B cell (primary cell): ENCODE data around the gene MUC5AC. TPM values are rescaled to one million over a fixed set of nuclear protein-coding genes. Genes with fewer than 3 reads are reported as not detected.

Source experiments
- ATAC-seq: fragments of 200-7000 bp; cut with Tn5 transposase; one replicate; pipeline ENCODE4 v1.10.0; 2021; ENCODE audit warnings: low read depth, mild to moderate bottlenecking, moderate number of reproducible peaks, moderate library complexity
- CTCF ChIA-PET: fragments of 350-600 bp; sonication (Branson Sonifier 250); formaldehyde crosslinking; loops from one replicate; lab custom pipeline; 2021; ENCODE audit warnings: antibody characterized with exemption, inconsistent platforms; lab: Charles Lee
- POLR2A ChIA-PET: fragments of 350-600 bp; sonication (Branson Sonifier 250); formaldehyde crosslinking; loops from one replicate; lab custom pipeline; 2021; ENCODE audit warnings: antibody characterized with exemption; lab: Charles Lee
- DNase-seq: peaks from one replicate; pipeline ENCODE4 v3.0.0; 2013
- H2AFZ ChIP-seq: 2 replicates; pipeline ENCODE4 v1.6.1; 2012; ENCODE audit warnings: mild to moderate bottlenecking, low read depth, low read length; ENCODE audit not compliant: insufficient read depth, poor library complexity, severe bottlenecking
- H3K27ac ChIP-seq, 2 donors: 1 replicate in 1 of 2; 2 replicates in 1 of 2; pipeline ENCODE4 v1.5.1; 2012 to 2013; ENCODE audit warnings: low read length in 2 of 2, mild to moderate bottlenecking in 2 of 2, moderate library complexity in 1 of 2
- H3K27me3 ChIP-seq, 4 experiments: fragments of 200-600 bp in 1 of 4; sonication (generic) in 1 of 4; replicated peaks in 1 of 4; 1 replicate in 2 of 4; 2 replicates in 2 of 4; pipeline versions ENCODE4 v1.6.1 to v1.7.0; 2013 to 2016; ENCODE audit warnings: low read length in 3 of 4, mild to moderate bottlenecking in 2 of 4, mixed read lengths in 1 of 4, moderate library complexity in 1 of 4; ENCODE audit not compliant: insufficient read depth in 4 of 4, control insufficient read depth in 3 of 4; ENCODE audit errors: control extremely low read depth in 1 of 4
- H3K36me3 ChIP-seq, 2 experiments: replicated peaks in 1 of 2; 1 replicate in 1 of 2; 2 replicates in 1 of 2; pipeline versions ENCODE4 v1.6.1 to v1.7.1; 2013; ENCODE audit warnings: low read length in 1 of 2; ENCODE audit not compliant: insufficient read depth in 2 of 2, control insufficient read depth in 1 of 2; ENCODE audit errors: control extremely low read depth in 1 of 2, extremely low read depth in 1 of 2
- H3K4me1 ChIP-seq, 2 donors: fragments of 200-600 bp in 1 of 2; sonication (generic) in 1 of 2; 1 replicate in 1 of 2; 2 replicates in 1 of 2; pipeline versions ENCODE4 v1.5.1 to v1.6.1; 2013 to 2017; ENCODE audit warnings: low read length in 2 of 2; ENCODE audit not compliant: control insufficient read depth in 2 of 2, insufficient read depth in 2 of 2
- H3K4me2 ChIP-seq: replicated peaks from 2 replicates; pipeline ENCODE3; 2012; ENCODE audit warnings: mild to moderate bottlenecking, low read depth, low read length; ENCODE audit not compliant: poor library complexity, severe bottlenecking
- H3K4me3 ChIP-seq, 5 experiments: fragments of 200-600 bp in 1 of 5; sonication (generic) in 1 of 5; 1 replicate in 3 of 5; 2 replicates in 2 of 5; pipeline versions ENCODE4 v1.5.1 to v1.7.0; 2011 to 2016; ENCODE audit warnings: low read length in 4 of 5, mild to moderate bottlenecking in 4 of 5, low read depth in 2 of 5, control low read depth in 1 of 5, moderate library complexity in 1 of 5; ENCODE audit not compliant: insufficient read depth in 1 of 5; ENCODE audit errors: control extremely low read depth in 1 of 5, extremely low read depth in 1 of 5
- H3K79me2 ChIP-seq: fragments of 200-600 bp; sonication (generic); one replicate; pipeline ENCODE4 v1.6.0; 2016; ENCODE audit warnings: low read length; ENCODE audit not compliant: control insufficient read depth, insufficient read depth
- H3K9ac ChIP-seq: fragments of 200-600 bp; sonication (generic); 2 replicates; pipeline ENCODE4 v1.6.1; 2017; ENCODE audit warnings: mild to moderate bottlenecking, low read length, moderate library complexity
- H3K9me3 ChIP-seq, 3 donors: one replicate each; pipeline versions ENCODE4 v1.6.1 to v1.7.1; 2013; ENCODE audit warnings: low read length in 2 of 3; ENCODE audit not compliant: control insufficient read depth in 2 of 3, insufficient read depth in 1 of 3; ENCODE audit errors: control extremely low read depth in 1 of 3
- H4K20me1 ChIP-seq: 2 replicates; pipeline ENCODE4 v1.6.0; 2012; ENCODE audit warnings: mild to moderate bottlenecking, low read length; ENCODE audit not compliant: insufficient read depth, control insufficient read depth, poor library complexity, severe bottlenecking
- H3K27ac Mint-ChIP-seq: one replicate; pipeline ENCODE4 v1.8.0; 2021; ENCODE audit warnings: mixed read lengths
- H3K27me3 Mint-ChIP-seq: one replicate; pipeline ENCODE4 v1.8.0; 2021; ENCODE audit warnings: mixed read lengths
- H3K4me1 Mint-ChIP-seq: one replicate; pipeline ENCODE4 v1.8.0; 2021; ENCODE audit warnings: mixed read lengths
- H3K4me3 Mint-ChIP-seq: one replicate; pipeline ENCODE4 v1.8.0; 2021; ENCODE audit warnings: mixed read lengths
- H3K9me3 Mint-ChIP-seq: one replicate; pipeline ENCODE4 v1.8.0; 2022; ENCODE audit warnings: mixed read lengths; ENCODE audit not compliant: insufficient read depth
- CTCF ChIP-seq: fragments of 200-600 bp; IDR thresholded peaks from one replicate; pipeline ENCODE4 v1.8.0; 2022; ENCODE audit warnings: antibody characterized with exemption, mild to moderate bottlenecking
- EZH2 ChIP-seq: IDR thresholded peaks from 2 replicates; pipeline ENCODE4 v1.6.1; 2012; ENCODE audit warnings: borderline replicate concordance, low read depth, mild to moderate bottlenecking, moderate library complexity, low read length; ENCODE audit not compliant: insufficient read depth, poor library complexity, severe bottlenecking
- WGBS: methylation state at CpG from one replicate; pipeline ENCODE4 v1.1.5; 2013; ENCODE audit warnings: missing lambda C conversion rate; ENCODE audit not compliant: insufficient coverage; 5-methylcytosine and 5-hydroxymethylcytosine counted together
- intact Hi-C: fragments of 100-400 bp; cut with micrococcal nuclease; formaldehyde crosslinking; loops from one replicate; pipeline ENCODE4 v1.10.0; 2022
- polyA plus RNA-seq: library from polyadenylated mRNA; depleted of rRNA; stranded (reverse); fragments of >200 nt; gene quantifications from 2 replicates; pipeline ENCODE4 v1.2.3, GENCODE V29; 2012
- total RNA-seq, 2 donors: library from RNA; stranded (reverse); fragments of 120-200 nt in 1 of 2; gene quantifications; 1 replicate in 1 of 2; 2 replicates in 1 of 2; pipeline versions ENCODE4 v1.2.3 to v1.2.4, GENCODE V29; 2013 to 2022

MUC5AC gene
- total and polyA plus RNA-seq, 2 donors (not counting 1 experiment from before 2014, with no cell fraction given): not detected

- ATAC-seq: no peak
- Histone ChIP-seq H3K27ac (no peak overlapping the region), H3K4me3 (no peak overlapping the region), H3K9me3 (peaks cover 0 to 9% (median 0%) of the 10 kb centered on the region in 3 donors), H3K79me2 (no peaks in the 10 kb centered on the region), H3K27me3 (peaks cover 0 to 2% (median 0%) of the 10 kb centered on the region in 4 experiments), H3K4me1 (no peaks in the 10 kb centered on the region), H4K20me1 (no peaks in the 10 kb centered on the region), H3K36me3 (no peaks in the 10 kb centered on the region), H2AFZ (no peak overlapping the region), H3K9ac (no peak overlapping the region), H3K4me2 (no peak overlapping the region)
- intact Hi-C loops: no loop called here
- no peak overlapping the region for H3K27ac Mint-ChIP-seq
- ChIA-PET CTCF (no interaction called here), POLR2A (no interaction called here)
- H3K9me3 Mint-ChIP-seq: no peaks in the 10 kb centered on the region
- peak; percentile 5 for DNase-seq
- H3K4me1 Mint-ChIP-seq: no peaks in the 10 kb centered on the region
- no peaks in the 10 kb centered on the region for H3K27me3 Mint-ChIP-seq
- no peak overlapping the region for H3K4me3 Mint-ChIP-seq
- 96% methylated on average over 59 of the region's 59 CpGs for WGBS
- TF ChIP-seq CTCF (no peak), EZH2 (no peak)
Measured at GRCh38 chr11:1194231-1194976, 36.7 kb downstream of the MUC5AC start.

GRCh38 chr11:1194977-1195681 lies 37.4 kb downstream of the MUC5AC start:
- ChIA-PET POLR2A (no interaction called here), CTCF (no interaction called here)
- TF ChIP-seq CTCF: no peak
- TF ChIP-seq EZH2: no peak
- H3K9ac ChIP-seq: no peak overlapping the region
- Mint-ChIP-seq H3K9me3 (no peaks in the 10 kb centered on the region), H3K27me3 (no peaks in the 10 kb centered on the region), H3K27ac (no peak overlapping the region), H3K4me3 (no peak overlapping the region), H3K4me1 (no peaks in the 10 kb centered on the region)
- no peak overlapping the region for H3K4me2 ChIP-seq
- ATAC-seq (no peak), DNase-seq (peak; percentile 6)
- WGBS: 92% methylated on average over 20 of the region's 32 CpGs
- no peaks in the 10 kb centered on the region for H3K36me3 ChIP-seq
- H3K9me3 ChIP-seq: peaks cover 0 to 9% (median 0%) of the 10 kb centered on the region in 3 donors
- H3K4me1 ChIP-seq: no peaks in the 10 kb centered on the region
- H3K79me2 ChIP-seq: no peaks in the 10 kb centered on the region
- H3K27ac ChIP-seq: no peak overlapping the region
- intact Hi-C loops: no loop called here
- H4K20me1 ChIP-seq: no peaks in the 10 kb centered on the region
- peaks cover 0 to 2% (median 0%) of the 10 kb centered on the region in 4 experiments for H3K27me3 ChIP-seq
- H2AFZ ChIP-seq: no peak overlapping the region
- no peak overlapping the region for H3K4me3 ChIP-seq
